ENCODE results near the gene NUDT14. TPM values are rescaled to one million over a fixed set of nuclear protein-coding genes. Genes with fewer than 3 reads are reported as not detected.

Gene NUDT14
- 8.5 and 8.6 TPM in 2 replicates for total RNA-seq

DNA sequence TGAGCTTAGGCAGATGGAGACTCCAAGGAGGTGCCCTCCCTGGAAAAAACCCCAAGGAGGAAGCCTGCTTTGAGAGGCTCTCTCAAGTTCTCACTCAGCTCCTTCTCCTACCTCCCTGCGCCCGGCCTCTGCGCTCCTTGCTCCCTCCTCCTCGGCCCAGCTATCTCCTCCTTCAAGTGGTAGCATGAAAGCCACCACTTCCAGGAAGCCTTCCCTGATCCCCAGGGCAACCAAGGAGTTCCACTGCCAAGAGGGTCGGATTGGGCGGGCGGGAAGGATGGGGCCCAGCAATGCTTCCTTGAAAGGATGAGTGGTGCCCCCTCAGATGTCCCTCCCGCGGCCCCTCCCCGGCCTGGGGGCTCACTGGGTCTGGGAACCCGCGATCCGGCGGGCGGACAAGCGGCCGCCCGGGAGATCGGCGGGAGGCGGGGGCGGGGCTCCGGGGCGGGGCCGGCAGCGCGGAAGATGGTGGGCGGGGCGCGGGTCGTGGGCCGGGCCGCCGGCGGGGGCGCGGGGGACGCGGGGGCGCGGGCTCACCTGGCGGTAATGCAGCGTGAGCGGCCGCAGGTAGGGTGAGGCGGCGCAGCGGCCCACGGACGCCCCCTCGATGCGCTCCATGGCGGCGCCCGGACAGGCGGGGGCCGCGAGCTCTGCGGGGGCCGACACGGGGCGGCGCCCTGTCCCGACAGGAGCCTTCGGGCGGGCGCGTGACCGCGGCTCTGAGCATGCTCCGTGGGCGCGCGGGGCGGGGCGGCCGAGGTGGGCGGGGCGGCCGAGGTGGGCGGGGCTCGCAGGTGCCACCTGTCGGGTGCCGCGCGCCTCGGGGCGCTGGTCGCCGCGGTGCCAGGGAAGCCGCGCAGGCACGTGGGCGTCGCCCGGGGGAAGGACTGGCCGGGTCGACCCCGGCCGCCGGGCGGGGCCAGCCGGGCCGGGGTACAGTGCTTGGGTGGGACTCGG is at the start of gene NUDT14:
NUDT14 (minus strand) TSS at position 721 of the 957 bp plus-strand sequence; CDS start at position 618, 103 bp downstream.

DNA sequence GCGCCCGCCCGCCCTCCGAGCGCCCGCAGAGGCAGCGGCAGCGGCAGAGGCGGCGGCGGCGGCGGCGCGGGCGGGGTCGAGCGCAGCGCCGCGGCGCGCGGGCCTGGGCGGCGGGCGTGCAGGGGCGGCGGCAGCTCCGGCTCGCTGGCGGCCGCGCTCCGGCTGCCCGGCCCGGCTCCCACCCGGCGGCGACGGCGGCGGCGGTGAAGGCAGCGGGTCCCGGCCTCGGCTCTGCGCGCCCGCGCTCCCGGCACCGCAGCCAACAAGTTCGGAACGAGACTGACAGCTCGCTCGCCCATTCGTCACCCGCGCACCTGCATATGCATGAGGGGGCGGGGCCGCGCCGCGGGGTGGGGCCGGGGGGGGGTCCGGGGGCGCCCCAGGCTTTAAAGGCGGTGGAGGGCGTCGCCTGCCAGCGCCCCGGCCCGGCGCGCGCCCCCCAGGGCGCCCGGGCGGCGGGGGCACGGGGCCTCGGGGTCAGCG is 12.6 kb downstream of the NUDT14 start, which contains the start of gene JAG2:
JAG2 (minus strand) TSS at position 281 of the 483 bp plus-strand sequence. CDS start 356 bp downstream, outside the sequence.

Small RNA genes lying within 50 kb of the gene (small RNA-seq; reads per million reads assigned to genes)
- not detected for gene MIR6765

Other genes starting within 250 kb of the NUDT14 start
- gene AHNAK2, start 202.9 kb downstream of the NUDT14 start, total RNA-seq, result 167 and 231 TPM in 2 replicates
- 11.7 and 13.6 TPM in 2 replicates for gene CLBA1, start 195.5 kb downstream of the NUDT14 start, total RNA-seq
- 10.4 and 12.8 TPM in 2 replicates for gene CDCA4, start 160.2 kb downstream of the NUDT14 start, total RNA-seq
- 0.16 TPM in 1 of 2 replicates, not detected in the other for gene GPR132, start 115.9 kb downstream of the NUDT14 start, total RNA-seq
- gene JAG2, start 12.5 kb downstream of the NUDT14 start, total RNA-seq, result 0.61 and 2.3 TPM in 2 replicates
- 48.2 and 59.1 TPM in 2 replicates for gene BTBD6, start 67.2 kb upstream of the NUDT14 start, total RNA-seq
- gene BRF1, start 119.7 kb upstream of the NUDT14 start, total RNA-seq, result 47.9 and 48.2 TPM in 2 replicates
- 69.9 and 77.6 TPM in 2 replicates for gene PACS2, start 133.4 kb upstream of the NUDT14 start, total RNA-seq
- gene TEX22, start 217.2 kb upstream of the NUDT14 start, total RNA-seq, result 0.36 and 0.49 TPM in 2 replicates
- 55.7 and 65.2 TPM in 2 replicates for gene MTA1, start 238.5 kb upstream of the NUDT14 start, total RNA-seq

Measured in hair follicle dermal papilla cell (primary cell).